ENCODE measurements around the gene ALDH1A1. TPM values are rescaled to one million over a fixed set of nuclear protein-coding genes. Genes with fewer than 3 reads are reported as not detected.

ALDH1A1 gene
- total and polyA plus RNA-seq, 9 of the 15 experiments (the other 6 are each of a cell fraction or from before 2014, with no cell fraction given), result 1.8 to 86.3 (median 24.4) TPM

DNA sequence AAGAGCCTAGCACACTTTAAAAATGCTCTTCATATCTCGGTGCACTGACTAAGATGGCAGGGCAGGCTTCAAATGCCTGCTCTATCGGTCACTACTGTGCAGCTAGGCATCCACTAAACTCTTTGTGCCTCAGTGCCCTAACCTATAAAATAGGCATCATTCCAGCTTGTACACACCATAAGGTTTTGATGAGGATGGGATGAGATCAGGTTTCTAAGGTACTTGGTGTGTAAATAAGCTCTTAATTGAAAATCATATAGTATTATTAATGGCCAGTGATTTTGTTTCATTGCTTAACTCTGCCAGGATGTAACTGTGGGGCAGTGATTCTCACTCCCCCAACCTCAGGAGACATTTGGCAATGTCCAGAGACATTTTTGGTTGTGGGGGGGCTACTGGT is 78.5 kb downstream of the ALDH1A1 start (continued):
- TF ChIP-seq ZBTB8A (IDR thresholded peaks at IDR 0.05; ENCODE audit: partially characterized antibody), result no peak

GRCh38 chr9:72873456-72873855 is 79.4 kb downstream of the ALDH1A1 start:
- Histone ChIP-seq H2AFZ (ENCODE audit: low read depth, low read length) (no peak overlapping the region), H3K4me1 (replicated peaks in 1 of 2; ENCODE audit: control insufficient read depth in 2 of 2, insufficient read depth in 2 of 2, low read length in 2 of 2) (no peaks in the 10 kb centered on the region; a peak in 1 of 5 replicates), H3K27me3 (ENCODE audit: control insufficient read depth in 2 of 2, insufficient read depth in 2 of 2, low read length in 2 of 2) (no peaks in the 10 kb centered on the region), H3K27ac (ENCODE audit: extremely low read depth, low read depth, low read length) (no peak overlapping the region), H3K9ac (ENCODE audit: insufficient read depth in 1 of 2, low read depth in 2 of 2, low read length in 2 of 2) (no peak overlapping the region), H3K9me3 (replicated peaks; ENCODE audit: control insufficient read depth, insufficient read depth, low read depth, low read length) (no peaks in the 10 kb centered on the region), H3K4me3 (no peak overlapping the region), H3K4me2 (ENCODE audit: insufficient read depth, low read length) (no peak overlapping the region), H3K9me1 (ENCODE audit: control insufficient read depth, insufficient read depth, low read length) (no peaks in the 10 kb centered on the region), H4K20me1 (replicated peaks; ENCODE audit: control insufficient read depth, insufficient read depth, low read length) (no peaks in the 10 kb centered on the region), H3K36me3 (ENCODE audit: control insufficient read depth, insufficient read depth, low read length) (no peaks in the 10 kb centered on the region), H3K79me2 (ENCODE audit: control insufficient read depth, insufficient read depth, low read length) (no peaks in the 10 kb centered on the region)
- FAIRE-seq, result no peak
- BruUV-seq (replicated peaks), result no TSS peak
- CTCF ChIA-PET (ENCODE audit: low intra/inter-chr PET ratio), result no interaction called here
- DNase-seq (ENCODE audit: extremely low read depth in 1 of 4, low spot score in 3 of 4), result no peak
- intact Hi-C loops (cut with micrococcal nuclease), result loop anchor here (5.0 kb wide), 1 partner anchor 329 kb away; no protein-coding TSS in a partner anchor
- POLR2A ChIA-PET, result no interaction called here
- WGBS (ENCODE audit: insufficient coverage, low coverage, missing lambda C conversion rate), result 47% methylated on average over 1 of the region's 1 CpG
- ATAC-seq, result no peak
- in situ Hi-C loops (cut with MboI), result no loop called here
- TF ChIP-seq, protein P1, sequence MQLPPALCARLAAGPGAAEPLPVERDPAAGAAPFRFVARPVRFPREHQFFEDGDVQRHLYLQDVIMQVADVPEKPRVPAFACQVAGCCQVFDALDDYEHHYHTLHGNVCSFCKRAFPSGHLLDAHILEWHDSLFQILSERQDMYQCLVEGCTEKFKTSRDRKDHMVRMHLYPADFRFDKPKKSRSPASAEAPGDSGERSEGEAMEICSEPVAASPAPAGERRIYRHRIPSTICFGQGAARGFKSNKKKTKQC (CRISPR knock-in tag; IDR thresholded peaks at IDR 0.05), result no peak
- TF ChIP-seq ZC3H11A (IDR thresholded peaks at IDR 0.05; ENCODE audit: low read depth, low read length) (no peak), FOXP4 (CRISPR knock-in tag; IDR thresholded peaks at IDR 0.05; ENCODE audit: borderline replicate concordance) (no peak), ZFPM2 (CRISPR knock-in tag; IDR thresholded peaks at IDR 0.05) (no peak), SFPQ (IDR thresholded peaks at IDR 0.05; ENCODE audit: low read depth, low read length) (no peak), TOE1 (IDR thresholded peaks at IDR 0.05; ENCODE audit: borderline replicate concordance) (no peak), TOE1 (CRISPR knock-in tag; IDR thresholded peaks at IDR 0.05; ENCODE audit: borderline replicate concordance, low read depth) (no peak), SRSF1 (IDR thresholded peaks at IDR 0.05; ENCODE audit: low read depth, low read length) (no peak), ZKSCAN1 (IDR thresholded peaks at IDR 0.05; ENCODE audit: low read depth, low read length) (no peak), ZBTB49 (CRISPR knock-in tag; IDR thresholded peaks at IDR 0.05; ENCODE audit: borderline replicate concordance) (no peak)
- TF ChIP-seq, protein P2, sequence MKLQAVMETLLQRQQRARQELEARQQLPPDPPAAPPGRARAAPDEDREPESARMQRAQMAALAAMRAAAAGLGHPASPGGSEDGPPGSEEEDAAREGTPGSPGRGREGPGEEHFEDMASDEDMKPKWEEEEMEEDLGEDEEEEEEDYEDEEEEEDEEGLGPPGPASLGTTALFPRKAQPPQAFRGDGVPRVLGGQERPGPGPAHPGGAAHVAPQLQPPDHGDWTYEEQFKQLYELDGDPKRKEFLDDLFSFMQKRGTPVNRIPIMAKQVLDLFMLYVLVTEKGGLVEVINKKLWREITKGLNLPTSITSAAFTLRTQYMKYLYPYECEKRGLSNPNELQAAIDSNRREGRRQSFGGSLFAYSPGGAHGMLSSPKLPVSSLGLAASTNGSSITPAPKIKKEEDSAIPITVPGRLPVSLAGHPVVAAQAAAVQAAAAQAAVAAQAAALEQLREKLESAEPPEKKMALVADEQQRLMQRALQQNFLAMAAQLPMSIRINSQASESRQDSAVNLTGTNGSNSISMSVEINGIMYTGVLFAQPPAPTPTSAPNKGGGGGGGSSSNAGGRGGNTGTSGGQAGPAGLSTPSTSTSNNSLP (IDR thresholded peaks at IDR 0.05; ENCODE audit: borderline replicate concordance, low read depth, low read length), result no peak
